Gastroesophageal sphincter (tissue), 4 donors: Measurements from ENCODE around the gene TENT4A. TPM values are rescaled to one million over a fixed set of nuclear protein-coding genes. Genes with fewer than 3 reads are reported as not detected.
A peak's percentile ranks its signal among the peaks of the same experiment; 100 is the strongest.
"Not testable (repeated sequence)": the region's sequence is repeated elsewhere in the genome, so short reads cannot be mapped to it uniquely, and the experiment has no call there.

ENCODE experiments used
- ATAC-seq: fragments of 150-250 bp; one replicate; pipeline ENCODE4 v1.9.1; 2016; ENCODE audit warnings: mild to moderate bottlenecking, moderate library complexity
- H3K27ac ChIP-seq, 4 donors: fragments of 200-600 bp; sonication (generic) in 3 of 4; 1 replicate in 3 of 4; 2 replicates in 1 of 4; pipeline ENCODE4 v1.5.1; 2016 to 2019
- H3K27me3 ChIP-seq: fragments of 200-600 bp; sonication (generic); one replicate; pipeline ENCODE4 v1.5.1; 2019
- H3K36me3 ChIP-seq, 2 donors: fragments of 200-600 bp; sonication (generic); one replicate each; pipeline ENCODE4 v1.5.1; 2019; ENCODE audit warnings: control low read depth in 1 of 2
- H3K4me1 ChIP-seq, 3 donors: fragments of 200-600 bp; sonication (generic); 1 replicate in 2 of 3; 2 replicates in 1 of 3; pipeline ENCODE4 v1.5.1; 2016 to 2019; ENCODE audit warnings: control low read depth in 2 of 3
- H3K4me3 ChIP-seq, 2 donors: fragments of 200-600 bp; sonication (generic); one replicate each; pipeline ENCODE4 v1.5.1; 2019; ENCODE audit warnings: mild to moderate bottlenecking in 1 of 2, moderate library complexity in 1 of 2
- H3K9me3 ChIP-seq, 3 donors: fragments of 200-600 bp; sonication (generic); one replicate each; pipeline ENCODE4 v1.5.1; 2017 to 2019; ENCODE audit warnings: control low read depth in 2 of 3
- CTCF ChIP-seq, 4 experiments: fragments of 200-600 bp in 2 of 4; fragments of 450-650 bp in 2 of 4; sonication (generic) in 1 of 4; IDR thresholded peaks; one replicate each; pipeline ENCODE4 v1.5.1; 2017 to 2019; ENCODE audit warnings: antibody characterized with exemption in 4 of 4, mild to moderate bottlenecking in 2 of 4, moderate library complexity in 2 of 4
- EP300 ChIP-seq: sonication (generic); formaldehyde crosslinking; IDR thresholded peaks from one replicate; pipeline ENCODE4 v1.6.1; 2017; ENCODE audit warnings: antibody characterized with exemption, mild to moderate bottlenecking
- POLR2A ChIP-seq, 2 donors: fragments of 450-650 bp; IDR thresholded peaks; one replicate each; pipeline ENCODE4 v1.6.1; 2017; ENCODE audit warnings: antibody characterized with exemption in 2 of 2, mild to moderate bottlenecking in 2 of 2, moderate library complexity in 1 of 2
- POLR2AphosphoS5 ChIP-seq: sonication (generic); formaldehyde crosslinking; IDR thresholded peaks from one replicate; pipeline ENCODE4 v1.6.1; 2017; ENCODE audit warnings: antibody characterized with exemption
- WGBS, 2 donors: methylation state at CpG; one replicate each; pipeline ENCODE4 v1.1.5; 2018; ENCODE audit warnings: low coverage in 1 of 2; 5-methylcytosine and 5-hydroxymethylcytosine counted together
- total RNA-seq, 4 donors: library from RNA; depleted of rRNA; stranded (reverse); fragments of >200 nt; gene quantifications; one replicate each; pipeline ENCODE4 v1.1.0, GENCODE V29; 2016

TENT4A gene
- total RNA-seq, result 10 to 100 TPM; 15.8 to 21.3 (median 17.3) TPM

- peaks cover 3 to 51% (median 45%) of the 10 kb centered on the region in 3 donors for H3K4me1 ChIP-seq
- H3K4me3 ChIP-seq, result peak within 1 kb of the TSS; percentile 65 to 89
- TF ChIP-seq POLR2A (IDR thresholded peaks at IDR 0.05) (peak in 1 of 2 donors; percentile 11), CTCF (IDR thresholded peaks at IDR 0.05) (no peak)
- no peaks in the 10 kb centered on the region for H3K27me3 ChIP-seq
- ATAC-seq, result peak; percentile 31
- no peaks in the 10 kb centered on the region for H3K9me3 ChIP-seq
- 0% methylated on average over 2 of the region's 174 CpGs; no CpG with 5 or more reads in 1 of the 2 donors for WGBS, 2 donors
- peak within 1 kb of the TSS; percentile 92 to 99 (median 96) for H3K27ac ChIP-seq
- H3K36me3 ChIP-seq, result no peaks in the 10 kb centered on the region
Measured at GRCh38 chr5:6713274-6714225, at the start of gene TENT4A. Gene TENT4A, plus strand, starts transcription at chr5:6713432. Its CDS starts 552 bp downstream, at chr5:6713984.

- TF ChIP-seq POLR2AphosphoS5 (no peak), CTCF (IDR thresholded peaks at IDR 0.05) (no peak), POLR2A (IDR thresholded peaks at IDR 0.05) (no peak), EP300 (no peak)
- Histone ChIP-seq H3K4me3 (no peak overlapping the region), H3K27me3 (no peaks in the 10 kb centered on the region), H3K4me1 (no peaks in the 10 kb centered on the region), H3K36me3 (peaks cover 0 to 56% of the 10 kb centered on the region in 2 donors), H3K9me3 (no peaks in the 10 kb centered on the region), H3K27ac (no peak overlapping the region)
- WGBS, 2 donors, result 98 to 100% methylated on average over 6 of the region's 15 CpGs
- no peak for ATAC-seq
Measured at GRCh38 chr5:6666762-6667161, 46.5 kb upstream of the TENT4A start.

GRCh38 chr5:6667648-6668047, 45.6 kb upstream of the TENT4A start:
- WGBS, 2 donors, result 90 to 100% methylated on average over 2 to 5 of the region's 5 CpGs
- H3K27ac ChIP-seq, result no peak overlapping the region
- no peaks in the 10 kb centered on the region for H3K4me1 ChIP-seq
- H3K36me3 ChIP-seq, result peaks cover 0 to 49% of the 10 kb centered on the region in 2 donors
- TF ChIP-seq POLR2AphosphoS5, result no peak
- no peak for TF ChIP-seq POLR2A (IDR thresholded peaks at IDR 0.05)
- TF ChIP-seq EP300, result no peak
- TF ChIP-seq CTCF (IDR thresholded peaks at IDR 0.05), result no peak
- H3K4me3 ChIP-seq, result no peak overlapping the region
- ATAC-seq, result no peak
- no peaks in the 10 kb centered on the region for H3K27me3 ChIP-seq
- no peaks in the 10 kb centered on the region for H3K9me3 ChIP-seq

GRCh38 chr5:6668717-6669116, 44.5 kb upstream of the TENT4A start:
- not testable (repeated sequence) for H3K9me3 ChIP-seq, H3K27ac ChIP-seq, ATAC-seq, H3K4me3 ChIP-seq, H3K4me1 ChIP-seq, H3K27me3 ChIP-seq
- WGBS, 2 donors, result 80 to 81% methylated on average over 2 to 5 of the region's 9 CpGs
- H3K36me3 ChIP-seq, result peaks cover 0 to 45% of the 10 kb centered on the region in 2 donors

GRCh38 chr5:6673031-6673430, 40.2 kb upstream of the TENT4A start:
- no peak for ATAC-seq
- no peak for TF ChIP-seq EP300
- no peak for TF ChIP-seq POLR2AphosphoS5
- no peak for TF ChIP-seq POLR2A (IDR thresholded peaks at IDR 0.05)
- no peak for TF ChIP-seq CTCF (IDR thresholded peaks at IDR 0.05)
- no peak overlapping the region for H3K4me3 ChIP-seq
- H3K36me3 ChIP-seq, result peaks cover 0 to 24% of the 10 kb centered on the region in 2 donors
- 47 to 84% methylated on average over 5 of the region's 5 CpGs for WGBS, 2 donors
- H3K27ac ChIP-seq, result no peak overlapping the region
- H3K9me3 ChIP-seq, result no peaks in the 10 kb centered on the region
- H3K27me3 ChIP-seq, result no peaks in the 10 kb centered on the region
- H3K4me1 ChIP-seq, result no peaks in the 10 kb centered on the region
